ENCODE results near the gene ST6GALNAC5.

ST6GALNAC5 gene

GRCh38 chr1:77047978-77048614 is 180.8 kb downstream of the ST6GALNAC5 start:
- Histone ChIP-seq H3K36me3 (no peaks in the 10 kb centered on the region), H3K4me3 (no peak overlapping the region), H3K27ac (no peak overlapping the region), H3K4me1 (no peaks in the 10 kb centered on the region), H3K27me3 (no peaks in the 10 kb centered on the region), H3K9me3 (no peaks in the 10 kb centered on the region)
- TF ChIP-seq CTCF (IDR thresholded peaks at IDR 0.05), result no peak
- no peak for DNase-seq
- intact Hi-C loops (cut with DNase I; ENCODE audit: low total_unique reads), result no loop called here

DNA sequence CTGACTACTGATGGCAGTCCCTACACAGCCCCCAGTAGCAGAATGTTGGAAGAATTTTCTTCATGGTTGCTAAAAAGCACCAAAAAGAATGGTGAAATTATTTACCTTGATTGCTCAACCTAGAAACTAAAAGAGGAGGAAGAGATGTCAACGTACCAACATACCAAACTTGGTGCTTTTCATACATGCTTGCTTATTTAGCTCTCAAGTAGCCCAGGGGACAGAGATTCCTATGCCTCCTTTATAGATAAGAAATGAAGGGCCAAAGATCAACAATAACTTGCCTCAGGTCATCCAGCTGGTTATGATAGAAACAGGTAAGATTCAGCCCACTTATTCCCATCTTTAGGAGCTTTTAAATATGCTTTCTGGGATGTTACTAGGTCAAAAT is 181.3 kb downstream of the ST6GALNAC5 start:
- no peaks in the 10 kb centered on the region for H3K27me3 ChIP-seq
- no peak overlapping the region for H3K4me3 ChIP-seq
- H3K9me3 ChIP-seq, result no peaks in the 10 kb centered on the region
- DNase-seq, result no peak
- H3K27ac ChIP-seq, result no peak overlapping the region
- intact Hi-C loops (cut with DNase I; ENCODE audit: low total_unique reads), result no loop called here
- no peak for TF ChIP-seq CTCF (IDR thresholded peaks at IDR 0.05)
- no peaks in the 10 kb centered on the region for H3K4me1 ChIP-seq
- H3K36me3 ChIP-seq, result no peaks in the 10 kb centered on the region

DNA sequence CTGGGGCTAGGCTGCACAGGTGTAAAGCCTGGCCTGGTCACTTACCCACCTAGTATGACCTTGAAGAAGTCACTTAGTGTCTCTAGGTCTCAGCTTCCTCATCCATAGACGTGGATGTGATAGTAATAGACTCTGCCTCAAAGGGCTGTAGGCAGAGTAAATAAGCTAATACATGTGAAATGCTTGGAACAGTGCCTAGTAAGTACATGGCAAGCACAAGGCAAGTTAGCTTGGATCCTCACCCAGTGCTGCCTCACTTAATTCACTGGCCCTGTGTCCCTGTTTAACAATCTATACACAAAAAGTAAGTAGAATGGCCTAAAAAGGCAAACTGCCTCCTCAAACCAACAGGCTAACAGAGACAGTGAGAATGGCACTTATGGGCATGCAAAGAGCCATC is 184.1 kb downstream of the ST6GALNAC5 start:
- intact Hi-C loops (cut with DNase I; ENCODE audit: low total_unique reads), result no loop called here
- Histone ChIP-seq H3K36me3 (no peaks in the 10 kb centered on the region), H3K4me3 (no peak overlapping the region), H3K4me1 (no peaks in the 10 kb centered on the region), H3K27ac (no peak overlapping the region), H3K9me3 (no peaks in the 10 kb centered on the region), H3K27me3 (no peaks in the 10 kb centered on the region)
- no peak for DNase-seq
- no peak for TF ChIP-seq CTCF (IDR thresholded peaks at IDR 0.05)

DNA sequence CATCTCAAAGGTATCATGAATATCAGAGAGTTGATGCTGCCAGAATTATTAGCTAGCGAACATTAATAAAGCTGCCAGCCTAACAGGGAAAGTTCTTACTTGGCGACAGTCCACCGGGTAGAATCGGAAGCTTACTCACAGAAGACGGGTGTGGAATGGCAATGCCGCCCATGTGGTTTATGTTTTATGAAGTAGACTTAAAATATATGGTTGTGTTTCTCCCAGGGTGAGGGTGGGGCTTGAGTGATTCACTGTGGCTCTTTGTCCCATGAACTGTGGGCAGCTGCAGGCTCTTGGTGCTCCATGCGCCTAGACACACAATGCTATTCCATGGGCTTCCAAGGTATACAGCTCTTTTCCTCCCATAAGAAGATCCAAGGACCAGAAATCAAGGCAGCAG is 189.2 kb downstream of the ST6GALNAC5 start:
- H3K27ac ChIP-seq, result no peak overlapping the region
- no peak for TF ChIP-seq CTCF (IDR thresholded peaks at IDR 0.05)
- H3K4me3 ChIP-seq, result no peak overlapping the region
- no peaks in the 10 kb centered on the region for H3K9me3 ChIP-seq
- intact Hi-C loops (cut with DNase I; ENCODE audit: low total_unique reads), result loop anchor here (2.0 kb wide), 1 partner anchor 42 kb away; no protein-coding TSS in a partner anchor
- no peak for DNase-seq
- H3K27me3 ChIP-seq, result no peaks in the 10 kb centered on the region
- no peaks in the 10 kb centered on the region for H3K4me1 ChIP-seq
- no peaks in the 10 kb centered on the region for H3K36me3 ChIP-seq

GRCh38 chr1:77057994-77058585 is 190.8 kb downstream of the ST6GALNAC5 start:
- intact Hi-C loops (cut with DNase I; ENCODE audit: low total_unique reads), result loop anchor here (2.0 kb wide), 1 partner anchor 41 kb away; no protein-coding TSS in a partner anchor
- Histone ChIP-seq H3K27ac (no peak overlapping the region), H3K27me3 (no peaks in the 10 kb centered on the region), H3K4me1 (no peaks in the 10 kb centered on the region), H3K36me3 (no peaks in the 10 kb centered on the region), H3K4me3 (no peak overlapping the region), H3K9me3 (no peaks in the 10 kb centered on the region)
- no peak for TF ChIP-seq CTCF (IDR thresholded peaks at IDR 0.05)
- no peak for DNase-seq

Measured in tibial artery (tissue), 4 donors.